RWPE2 (cell line): Measurements from ENCODE around the gene GMCL2.

Experiments used
- ATAC-seq: fragments of 200-7000 bp; cut with Tn5 transposase; 3 replicates; pipeline ENCODE4 v1.9.1; 2021; ENCODE audit warnings: low read depth
- DNase-seq: peaks from one replicate; pipeline ENCODE4 v3.0.0-alpha.2; 2020; ENCODE audit warnings: low spot score
- H3K27ac ChIP-seq: fragments of 450-650 bp; 2 replicates; pipeline ENCODE4 v1.5.1; 2017; ENCODE audit warnings: mild to moderate bottlenecking; ENCODE audit not compliant: poor library complexity, severe bottlenecking
- H3K27me3 ChIP-seq: fragments of 250-450 bp; sonication (Bioruptor Pico); 2 replicates; pipeline ENCODE4 v1.5.1; 2021; ENCODE audit warnings: mild to moderate bottlenecking, moderate library complexity; ENCODE audit not compliant: insufficient read depth, poor library complexity, severe bottlenecking
- H3K36me3 ChIP-seq: fragments of 250-450 bp; sonication (Bioruptor Pico); 2 replicates; pipeline ENCODE4 v1.5.1; 2020; ENCODE audit warnings: low read depth, mild to moderate bottlenecking, moderate library complexity
- H3K4me1 ChIP-seq: fragments of 250-450 bp; sonication (Bioruptor Pico); 2 replicates; pipeline ENCODE4 v1.5.1; 2021; ENCODE audit warnings: mild to moderate bottlenecking, moderate library complexity; ENCODE audit not compliant: insufficient read depth, poor library complexity, severe bottlenecking
- H3K4me3 ChIP-seq: fragments of 250-450 bp; sonication (Bioruptor Pico); 2 replicates; pipeline ENCODE4 v1.5.1; 2021; ENCODE audit warnings: mild to moderate bottlenecking, moderate library complexity; ENCODE audit not compliant: severe bottlenecking
- H3K9me3 ChIP-seq: fragments of 250-450 bp; sonication (Bioruptor Pico); 2 replicates; pipeline ENCODE4 v1.5.1; 2021; ENCODE audit warnings: mild to moderate bottlenecking, moderate library complexity; ENCODE audit not compliant: severe bottlenecking
- CTCF ChIP-seq: fragments of 450-650 bp; IDR thresholded peaks from one replicate; pipeline ENCODE4 v1.5.1; 2017; ENCODE audit warnings: mild to moderate bottlenecking, moderate library complexity; ENCODE audit not compliant: poor library complexity, severe bottlenecking

GMCL2 gene

GRCh38 chr5:178227138-178227659 is 40.0 kb upstream of the GMCL2 start:
- no peak for TF ChIP-seq CTCF
- Histone ChIP-seq H3K9me3 (no peaks in the 10 kb centered on the region), H3K27me3 (no peaks in the 10 kb centered on the region), H3K4me1 (peaks cover 7% of the 10 kb centered on the region), H3K36me3 (peaks cover 61% of the 10 kb centered on the region), H3K27ac (no peak overlapping the region), H3K4me3 (no peak overlapping the region)
- DNase-seq (no peak), ATAC-seq (no peak)

- no peak for ATAC-seq
- Histone ChIP-seq H3K4me1 (no peaks in the 10 kb centered on the region), H3K4me3 (no peak overlapping the region), H3K27ac (no peak overlapping the region), H3K9me3 (no peaks in the 10 kb centered on the region), H3K27me3 (no peaks in the 10 kb centered on the region), H3K36me3 (peaks cover 64% of the 10 kb centered on the region)
- no peak for TF ChIP-seq CTCF
- DNase-seq: no peak
These were observed 38.0 kb upstream of the GMCL2 start for GRCh38 chr5:178225174-178225573.

- Histone ChIP-seq H3K9me3 (no peaks in the 10 kb centered on the region), H3K27me3 (no peaks in the 10 kb centered on the region), H3K36me3 (peaks cover 61% of the 10 kb centered on the region), H3K4me1 (no peaks in the 10 kb centered on the region), H3K27ac (no peak overlapping the region), H3K4me3 (no peak overlapping the region)
- TF ChIP-seq CTCF: no peak
- DNase-seq (no peak), ATAC-seq (no peak)
These were observed 37.2 kb upstream of the GMCL2 start for GRCh38 chr5:178224403-178224802.

- ATAC-seq: no peak; the same call in 2 of the 3 replicates
- DNase-seq: no peak
- Histone ChIP-seq H3K9me3 (no peaks in the 10 kb centered on the region), H3K4me1 (no peaks in the 10 kb centered on the region), H3K36me3 (peaks cover 61% of the 10 kb centered on the region), H3K4me3 (no peak overlapping the region), H3K27ac (no peak overlapping the region), H3K27me3 (no peaks in the 10 kb centered on the region)
- TF ChIP-seq CTCF: no peak
These were observed 36.7 kb upstream of the GMCL2 start for GRCh38 chr5:178223828-178224335.

GRCh38 chr5:178223196-178223773 is 36.1 kb upstream of the GMCL2 start:
- Histone ChIP-seq H3K4me1 (no peaks in the 10 kb centered on the region), H3K36me3 (peaks cover 61% of the 10 kb centered on the region), H3K9me3 (no peaks in the 10 kb centered on the region), H3K27me3 (no peaks in the 10 kb centered on the region), H3K4me3 (no peak overlapping the region), H3K27ac (no peak overlapping the region)
- no peak for ATAC-seq
- TF ChIP-seq CTCF: no peak
- no peak for DNase-seq
